Cardiac fibroblast (primary cell): ENCODE measurements around the gene SH3GLB2.
"Not testable (repeated sequence)": the region's sequence is repeated elsewhere in the genome, so short reads cannot be mapped to it uniquely, and the experiment has no call there.

ENCODE experiments used
- DNase-seq, 2 donors: peaks; one replicate each; pipeline versions ENCODE4 v3.0.0 to v3.0.0-alpha.2; 2010; ENCODE audit warnings: low read depth in 2 of 2
- H3K4me3 ChIP-seq, 2 donors: replicated peaks in 1 of 2; 1 replicate in 1 of 2; 2 replicates in 1 of 2; pipeline ENCODE4 v1.5.1; 2011; ENCODE audit warnings: low read depth in 2 of 2, low read length in 2 of 2, mild to moderate bottlenecking in 2 of 2, moderate library complexity in 1 of 2
- TF ChIP-seq, protein P1 (sequence below): IDR thresholded peaks from one replicate; pipeline ENCODE4 v1.5.1; 2011; ENCODE audit warnings: low read depth, mild to moderate bottlenecking, low read length, inconsistent platforms

Gene SH3GLB2

DNA sequence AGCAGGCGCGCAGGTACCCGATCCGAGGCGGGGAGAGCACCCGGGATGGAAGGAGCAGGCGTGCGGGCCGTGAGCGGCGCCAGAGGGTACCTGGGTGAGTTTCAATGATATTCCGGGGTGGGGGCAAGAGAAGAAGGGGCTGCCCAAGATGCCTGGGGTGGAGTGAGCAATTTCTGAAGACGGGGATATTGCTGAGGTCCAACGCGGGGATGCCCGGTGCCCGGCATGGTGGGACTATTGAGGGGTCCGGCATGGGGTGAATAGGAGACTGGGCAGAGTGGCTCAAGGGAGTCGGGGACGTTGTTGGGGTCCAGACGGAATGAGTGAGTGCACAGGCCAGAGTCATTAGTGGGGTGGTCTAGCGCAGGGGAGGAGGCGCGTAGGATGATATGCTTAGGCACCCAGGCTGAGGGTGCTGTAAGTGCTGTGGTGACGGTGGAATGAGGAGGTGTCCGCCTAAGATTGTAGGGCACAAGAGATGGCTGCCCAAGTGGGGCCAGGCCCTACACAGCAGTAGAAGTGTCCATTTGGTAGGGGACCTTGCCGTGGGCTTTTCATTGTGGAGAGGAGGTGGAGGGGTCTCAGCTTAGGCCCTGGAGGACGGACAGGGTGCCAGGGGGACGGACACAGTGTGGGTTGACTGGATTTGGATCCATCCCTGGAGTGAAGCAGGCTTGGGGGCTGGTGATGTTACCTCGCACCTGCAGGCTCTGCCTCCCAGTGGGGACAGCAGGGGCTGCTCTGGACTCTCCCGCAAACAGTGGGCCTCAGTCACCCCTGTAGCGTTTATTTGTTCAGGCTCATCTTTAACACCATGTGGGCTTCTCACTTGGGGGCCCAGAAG lies 9.0 kb upstream of the SH3GLB2 start:
- peak in 1 of 2 donors; percentile 12 for DNase-seq
- H3K4me3 ChIP-seq, result peak overlapping the region; percentile 100
- TF ChIP-seq, protein P1, sequence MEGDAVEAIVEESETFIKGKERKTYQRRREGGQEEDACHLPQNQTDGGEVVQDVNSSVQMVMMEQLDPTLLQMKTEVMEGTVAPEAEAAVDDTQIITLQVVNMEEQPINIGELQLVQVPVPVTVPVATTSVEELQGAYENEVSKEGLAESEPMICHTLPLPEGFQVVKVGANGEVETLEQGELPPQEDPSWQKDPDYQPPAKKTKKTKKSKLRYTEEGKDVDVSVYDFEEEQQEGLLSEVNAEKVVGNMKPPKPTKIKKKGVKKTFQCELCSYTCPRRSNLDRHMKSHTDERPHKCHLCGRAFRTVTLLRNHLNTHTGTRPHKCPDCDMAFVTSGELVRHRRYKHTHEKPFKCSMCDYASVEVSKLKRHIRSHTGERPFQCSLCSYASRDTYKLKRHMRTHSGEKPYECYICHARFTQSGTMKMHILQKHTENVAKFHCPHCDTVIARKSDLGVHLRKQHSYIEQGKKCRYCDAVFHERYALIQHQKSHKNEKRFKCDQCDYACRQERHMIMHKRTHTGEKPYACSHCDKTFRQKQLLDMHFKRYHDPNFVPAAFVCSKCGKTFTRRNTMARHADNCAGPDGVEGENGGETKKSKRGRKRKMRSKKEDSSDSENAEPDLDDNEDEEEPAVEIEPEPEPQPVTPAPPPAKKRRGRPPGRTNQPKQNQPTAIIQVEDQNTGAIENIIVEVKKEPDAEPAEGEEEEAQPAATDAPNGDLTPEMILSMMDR, result no peak

DNA sequence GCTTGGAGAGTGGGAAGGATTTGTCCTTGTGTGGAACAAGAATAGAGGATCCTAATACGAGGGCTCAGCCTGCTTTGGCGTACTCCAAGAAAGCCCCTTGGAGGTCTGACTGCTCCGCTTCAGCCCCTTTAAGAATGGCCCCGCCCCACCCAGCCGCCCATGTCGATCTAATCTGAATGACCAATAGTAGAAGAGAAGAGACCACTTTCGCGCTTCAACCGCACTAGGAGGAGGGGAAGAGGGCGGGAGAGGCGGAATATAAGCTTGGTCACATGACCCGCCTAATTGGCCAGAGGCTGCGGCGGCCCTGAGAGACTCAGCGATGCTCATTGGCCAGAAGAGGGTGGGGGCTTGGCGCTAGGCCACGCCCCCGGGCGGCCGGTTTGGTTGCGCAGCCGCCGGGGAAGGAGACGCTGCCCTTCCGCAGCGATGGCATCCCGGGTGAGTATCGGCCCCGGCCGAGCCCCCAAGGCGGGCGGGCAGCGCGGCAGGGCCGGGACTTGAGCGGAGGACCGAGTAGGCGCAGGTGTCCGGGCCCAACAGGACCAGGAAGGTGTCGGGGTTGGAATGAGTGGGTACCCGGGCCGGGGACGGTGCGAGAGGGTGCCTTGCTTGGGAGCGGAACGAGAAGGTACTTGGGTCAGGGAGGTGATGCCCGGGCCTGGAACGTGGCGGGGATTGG lies 8.3 kb upstream of the SH3GLB2 start, which contains the start of gene MIGA2:
MIGA2 (plus strand) TSS at position 386 of the 682 bp plus-strand sequence. CDS start 3,969 bp downstream, outside the sequence.
- H3K4me3 ChIP-seq, result peak within 1 kb of the TSS; percentile 100
- DNase-seq, result peak; percentile 99
- TF ChIP-seq, protein P1, result no peak

DNA sequence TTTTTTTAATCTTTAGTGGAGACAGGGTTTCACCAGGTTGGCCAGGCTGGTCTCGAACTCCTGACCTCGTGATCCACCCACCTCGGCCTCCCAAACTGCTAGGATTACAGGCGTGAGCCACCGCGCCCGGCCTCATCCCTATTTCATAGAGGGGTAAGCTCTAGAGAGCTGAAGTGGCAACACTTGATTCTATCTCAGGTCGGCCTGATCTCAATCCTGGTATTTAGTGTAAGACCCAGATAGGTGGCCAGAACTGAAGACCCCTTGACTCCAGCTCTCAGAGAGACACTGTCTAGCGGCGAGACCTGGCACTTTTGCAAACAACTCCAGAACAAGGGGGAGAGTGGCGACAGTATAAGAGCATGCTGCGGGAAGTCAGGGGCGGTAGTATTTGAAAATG lies 7.7 kb upstream of the SH3GLB2 start:
- not testable (repeated sequence) for DNase-seq

DNA sequence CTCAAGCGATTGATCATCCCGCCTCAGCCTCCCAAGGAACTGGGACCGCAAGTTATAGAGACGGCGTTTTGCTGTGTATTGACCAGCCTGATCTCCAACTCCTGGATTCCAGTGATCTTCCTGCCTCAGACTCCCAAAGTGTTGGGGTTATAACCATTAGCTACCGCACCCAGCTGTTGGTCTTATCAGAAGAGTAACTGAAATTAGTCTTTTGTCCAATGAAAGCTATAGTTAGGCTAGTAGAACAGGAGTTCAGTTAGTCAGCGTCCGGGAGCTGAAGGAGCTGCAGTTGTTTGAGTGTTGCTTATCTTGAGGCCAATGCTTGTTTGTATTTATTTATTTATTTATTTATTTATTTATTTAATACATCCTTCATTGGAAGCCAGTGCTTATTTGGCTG lies 5.1 kb upstream of the SH3GLB2 start:
- H3K4me3 ChIP-seq, result no peak overlapping the region
- no peak for DNase-seq
- TF ChIP-seq, protein P1, result no peak

More for the DNA sequence above, 7.7 kb upstream of the SH3GLB2 start:
- peak overlapping the region; percentile 17 to 35 for H3K4me3 ChIP-seq

DNA sequence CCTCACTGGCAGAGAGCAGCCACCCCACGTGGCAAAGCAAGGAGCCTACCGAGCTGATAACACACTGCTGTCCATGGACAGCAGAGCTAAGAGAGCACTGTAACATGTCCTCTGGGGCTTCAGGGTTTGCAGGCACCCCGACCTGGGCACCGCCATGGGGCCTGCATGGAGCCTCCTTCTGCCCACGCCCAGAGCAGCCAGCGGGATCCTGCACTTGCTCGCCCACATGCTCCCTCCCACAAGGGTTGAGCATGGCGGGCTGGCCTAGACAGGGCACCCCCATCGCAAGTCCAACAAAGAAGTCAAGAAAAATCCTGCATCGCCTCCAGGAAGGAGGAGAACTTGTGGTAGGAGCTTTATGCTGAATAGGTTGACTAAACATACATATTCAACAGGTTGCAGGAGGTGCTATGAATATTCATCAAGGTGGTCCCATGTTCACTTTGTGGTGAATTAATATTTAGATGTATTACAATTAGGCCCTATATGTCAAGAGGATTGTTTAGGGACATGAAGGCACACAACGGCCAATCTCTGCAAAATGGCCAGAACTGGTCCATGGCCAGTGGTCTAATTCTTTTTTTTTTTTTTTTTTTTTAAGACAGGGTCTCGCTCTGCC lies 4.5 kb upstream of the SH3GLB2 start:
- no peak overlapping the region for H3K4me3 ChIP-seq
- no peak for DNase-seq
- TF ChIP-seq, protein P1, result no peak

DNA sequence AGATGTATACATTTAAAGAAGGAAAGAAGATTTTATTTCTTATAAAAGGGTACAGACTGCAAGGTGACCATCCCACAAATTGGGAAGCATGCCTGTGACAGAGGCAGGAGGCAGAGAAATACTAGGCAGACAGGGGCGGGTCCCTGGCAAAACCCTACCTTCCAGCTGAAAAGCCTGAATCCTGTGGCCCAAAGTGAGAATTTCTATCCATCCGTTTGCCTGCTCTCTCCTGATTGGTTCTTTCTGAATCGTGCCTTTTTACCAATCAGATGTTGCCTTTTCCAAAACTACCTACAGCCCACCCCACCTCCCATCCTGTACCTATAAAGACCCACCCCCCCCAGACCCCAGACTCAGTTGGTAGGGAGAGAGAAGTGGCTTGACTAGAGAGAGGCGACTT lies 3.4 kb upstream of the SH3GLB2 start:
- H3K4me3 ChIP-seq, result no peak overlapping the region
- no peak for DNase-seq
- TF ChIP-seq, protein P1, result no peak

DNA sequence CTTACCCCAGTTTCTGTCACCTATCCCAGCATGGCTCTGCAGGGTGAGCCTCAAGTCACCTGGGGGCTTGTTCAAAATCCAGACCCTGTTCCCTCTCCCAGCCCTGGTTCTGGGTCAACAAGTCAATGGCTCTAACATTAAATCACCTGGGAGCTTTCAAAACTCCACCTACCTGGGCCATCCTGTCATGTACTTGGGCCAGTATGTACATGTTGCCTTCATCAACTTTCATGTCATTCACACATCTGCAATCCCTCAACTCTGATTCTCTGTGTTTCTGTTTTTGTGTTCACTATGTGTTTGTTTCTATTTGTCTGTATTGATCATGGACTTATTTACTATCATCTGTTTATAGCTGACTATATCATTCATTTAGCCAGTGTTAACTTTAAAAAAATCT lies 2.1 kb upstream of the SH3GLB2 start:
- no peak overlapping the region for H3K4me3 ChIP-seq
- TF ChIP-seq, protein P1, result no peak
- no peak for DNase-seq
